ENCODE measurements around the gene ATCAY. TPM values are rescaled to one million over a fixed set of nuclear protein-coding genes. Genes with fewer than 3 reads are reported as not detected.

Gene ATCAY
- total RNA-seq, 1 donor from 2014 or later, result under 0.01 TPM

DNA sequence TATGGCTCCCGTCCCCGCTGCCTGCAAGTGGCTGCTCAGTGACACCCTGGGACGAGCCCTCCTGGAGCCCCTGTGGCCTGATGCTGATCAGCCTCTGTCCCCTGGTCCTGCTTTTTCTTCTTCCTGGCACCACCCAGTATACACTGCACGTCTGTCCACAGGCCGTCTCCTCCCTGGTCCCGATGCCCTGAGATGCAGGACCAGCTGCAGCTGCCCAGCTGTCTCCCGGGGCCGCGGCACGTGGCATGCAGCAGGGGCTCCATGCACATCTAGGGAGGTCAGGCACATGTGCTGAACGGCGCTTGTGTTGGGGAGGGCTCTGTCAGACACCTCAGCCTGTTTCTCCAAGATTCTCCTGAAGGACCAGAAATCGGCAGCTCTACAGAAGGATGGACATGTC lies 41.8 kb upstream of the ATCAY start:
- Histone ChIP-seq H3K9me3 (ENCODE audit: control insufficient read depth in 3 of 3, low read length in 3 of 3) (peaks cover 0 to 3% (median 0%) of the 10 kb centered on the region in 3 donors), H3K27me3 (ENCODE audit: control insufficient read depth in 3 of 3, insufficient read depth in 3 of 3, low read length in 3 of 3) (peaks cover 24 to 35% (median 27%) of the 10 kb centered on the region in 3 donors), H3K4me3 (ENCODE audit: low read length in 3 of 3) (no peak overlapping the region), H3K9ac (ENCODE audit: low read depth in 1 of 3, low read length in 3 of 3) (no peak overlapping the region), H3K4me1 (ENCODE audit: control insufficient read depth in 3 of 3, insufficient read depth in 3 of 3, low read length in 3 of 3) (no peaks in the 10 kb centered on the region), H3K36me3 (ENCODE audit: control insufficient read depth in 3 of 3, insufficient read depth in 3 of 3, low read length in 3 of 3) (no peaks in the 10 kb centered on the region), H3K27ac (ENCODE audit: low read depth, low read length) (no peak overlapping the region)

DNA sequence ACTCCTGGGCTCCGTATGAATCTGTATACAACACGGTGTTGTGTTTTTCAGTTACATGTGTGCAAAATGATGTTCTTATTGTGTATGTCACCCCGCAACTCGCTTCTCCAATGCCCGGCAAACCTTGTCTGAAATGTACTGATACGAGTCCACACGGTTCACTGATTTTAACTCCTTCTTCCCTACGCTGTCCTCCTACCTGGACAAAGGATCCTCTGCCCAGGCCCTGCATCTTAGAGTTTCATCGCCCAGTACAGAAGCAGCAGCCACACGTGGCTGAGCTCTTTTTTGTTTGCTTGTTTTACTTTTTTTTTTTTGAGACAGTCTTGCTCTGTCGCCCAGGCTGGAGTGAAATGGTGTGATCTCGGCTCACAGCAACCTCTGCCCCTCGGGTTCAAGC lies 40.5 kb upstream of the ATCAY start:
- H3K4me3 ChIP-seq (ENCODE audit: low read length in 3 of 3), result no peak overlapping the region
- peaks cover 16 to 24% (median 23%) of the 10 kb centered on the region in 3 donors for H3K27me3 ChIP-seq (ENCODE audit: control insufficient read depth in 3 of 3, insufficient read depth in 3 of 3, low read length in 3 of 3)
- peaks cover 0 to 3% (median 0%) of the 10 kb centered on the region in 3 donors for H3K9me3 ChIP-seq (ENCODE audit: control insufficient read depth in 3 of 3, low read length in 3 of 3)
- no peak overlapping the region for H3K27ac ChIP-seq (ENCODE audit: low read depth, low read length)
- H3K36me3 ChIP-seq (ENCODE audit: control insufficient read depth in 3 of 3, insufficient read depth in 3 of 3, low read length in 3 of 3), result no peaks in the 10 kb centered on the region
- H3K9ac ChIP-seq (ENCODE audit: low read depth in 1 of 3, low read length in 3 of 3), result no peak overlapping the region
- H3K4me1 ChIP-seq (ENCODE audit: control insufficient read depth in 3 of 3, insufficient read depth in 3 of 3, low read length in 3 of 3), result no peaks in the 10 kb centered on the region

DNA sequence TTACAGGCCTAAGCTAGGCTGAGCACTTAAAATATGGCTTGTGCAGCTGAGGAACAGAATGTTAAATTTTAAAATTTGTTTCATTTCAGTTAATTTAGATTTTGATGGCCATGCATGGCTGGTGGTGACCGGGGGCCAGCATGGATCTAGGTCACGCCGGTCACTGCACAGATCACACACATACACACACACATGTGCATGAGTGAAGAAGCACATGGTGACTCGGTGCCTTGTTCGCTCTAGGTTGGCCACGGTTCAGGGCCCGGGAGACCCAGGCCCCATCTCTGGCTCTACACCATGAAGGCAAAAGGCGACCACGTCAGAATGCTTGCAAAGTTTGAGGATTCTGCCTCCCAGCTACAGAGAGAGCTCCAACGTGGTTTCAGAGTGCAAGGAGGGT lies 39.7 kb upstream of the ATCAY start:
- peaks cover 17 to 24% (median 23%) of the 10 kb centered on the region in 3 donors for H3K27me3 ChIP-seq (ENCODE audit: control insufficient read depth in 3 of 3, insufficient read depth in 3 of 3, low read length in 3 of 3)
- H3K36me3 ChIP-seq (ENCODE audit: control insufficient read depth in 3 of 3, insufficient read depth in 3 of 3, low read length in 3 of 3), result no peaks in the 10 kb centered on the region
- no peaks in the 10 kb centered on the region for H3K4me1 ChIP-seq (ENCODE audit: control insufficient read depth in 3 of 3, insufficient read depth in 3 of 3, low read length in 3 of 3)
- H3K27ac ChIP-seq (ENCODE audit: low read depth, low read length), result no peak overlapping the region
- H3K9ac ChIP-seq (ENCODE audit: low read depth in 1 of 3, low read length in 3 of 3), result no peak overlapping the region
- peaks cover 0 to 3% (median 0%) of the 10 kb centered on the region in 3 donors for H3K9me3 ChIP-seq (ENCODE audit: control insufficient read depth in 3 of 3, low read length in 3 of 3)
- no peak overlapping the region for H3K4me3 ChIP-seq (ENCODE audit: low read length in 3 of 3)

DNA sequence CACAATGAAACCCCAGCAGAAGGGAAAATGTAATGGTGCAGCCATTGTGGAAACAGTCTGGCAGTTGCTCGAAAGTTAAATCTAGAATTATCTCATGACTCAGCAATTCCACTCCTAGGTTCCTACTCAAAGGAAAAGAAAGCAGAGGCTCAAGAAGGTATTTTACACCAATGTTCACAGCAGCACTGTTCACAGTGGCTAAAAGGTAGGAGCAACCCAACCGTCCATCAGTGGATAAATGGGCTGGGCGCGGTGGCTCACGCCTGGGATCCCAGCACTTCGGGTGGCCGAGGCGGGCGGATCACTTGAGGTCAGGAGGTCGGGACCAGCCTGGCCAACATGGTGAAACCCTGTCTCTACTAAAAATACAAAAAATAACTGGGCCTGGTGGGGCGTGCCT lies 37.5 kb upstream of the ATCAY start:
- H3K4me3 ChIP-seq (ENCODE audit: low read length in 3 of 3), result no peak overlapping the region
- peaks cover 0 to 3% (median 0%) of the 10 kb centered on the region in 3 donors for H3K9me3 ChIP-seq (ENCODE audit: control insufficient read depth in 3 of 3, low read length in 3 of 3)
- H3K27me3 ChIP-seq (ENCODE audit: control insufficient read depth in 3 of 3, insufficient read depth in 3 of 3, low read length in 3 of 3), result peaks cover 13 to 18% (median 15%) of the 10 kb centered on the region in 3 donors
- H3K36me3 ChIP-seq (ENCODE audit: control insufficient read depth in 3 of 3, insufficient read depth in 3 of 3, low read length in 3 of 3), result no peaks in the 10 kb centered on the region
- no peak overlapping the region for H3K9ac ChIP-seq (ENCODE audit: low read depth in 1 of 3, low read length in 3 of 3)
- no peaks in the 10 kb centered on the region for H3K4me1 ChIP-seq (ENCODE audit: control insufficient read depth in 3 of 3, insufficient read depth in 3 of 3, low read length in 3 of 3)
- no peak overlapping the region for H3K27ac ChIP-seq (ENCODE audit: low read depth, low read length)

DNA sequence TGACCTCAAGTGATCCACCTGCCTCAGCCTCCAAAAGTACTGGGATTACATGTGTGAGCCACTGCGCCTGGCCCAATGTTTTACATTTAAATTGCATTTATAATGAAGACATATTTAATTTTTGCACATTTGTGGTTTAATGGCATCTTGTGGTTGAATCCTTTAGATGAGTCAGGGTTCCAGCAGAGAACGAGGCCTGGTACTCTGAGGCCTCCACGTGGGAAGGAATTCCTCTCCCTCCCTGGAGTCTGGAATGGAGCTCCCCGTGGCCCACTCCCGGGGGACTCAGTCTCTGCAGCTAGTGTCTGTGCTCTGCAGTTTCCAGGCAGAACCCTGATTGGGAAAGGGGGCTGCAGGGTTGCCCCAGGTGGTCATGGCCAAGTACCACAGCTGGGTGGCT lies 35.9 kb upstream of the ATCAY start:
- Histone ChIP-seq H3K27me3 (ENCODE audit: control insufficient read depth in 3 of 3, insufficient read depth in 3 of 3, low read length in 3 of 3) (peaks cover under 1 to 20% (median 9%) of the 10 kb centered on the region in 3 donors), H3K9ac (ENCODE audit: low read depth in 1 of 3, low read length in 3 of 3) (no peak overlapping the region), H3K4me3 (ENCODE audit: low read length in 3 of 3) (no peak overlapping the region), H3K36me3 (ENCODE audit: control insufficient read depth in 3 of 3, insufficient read depth in 3 of 3, low read length in 3 of 3) (no peaks in the 10 kb centered on the region), H3K27ac (ENCODE audit: low read depth, low read length) (no peak overlapping the region), H3K9me3 (ENCODE audit: control insufficient read depth in 3 of 3, low read length in 3 of 3) (peaks cover 0 to 3% (median 0%) of the 10 kb centered on the region in 3 donors), H3K4me1 (ENCODE audit: control insufficient read depth in 3 of 3, insufficient read depth in 3 of 3, low read length in 3 of 3) (no peaks in the 10 kb centered on the region)

DNA sequence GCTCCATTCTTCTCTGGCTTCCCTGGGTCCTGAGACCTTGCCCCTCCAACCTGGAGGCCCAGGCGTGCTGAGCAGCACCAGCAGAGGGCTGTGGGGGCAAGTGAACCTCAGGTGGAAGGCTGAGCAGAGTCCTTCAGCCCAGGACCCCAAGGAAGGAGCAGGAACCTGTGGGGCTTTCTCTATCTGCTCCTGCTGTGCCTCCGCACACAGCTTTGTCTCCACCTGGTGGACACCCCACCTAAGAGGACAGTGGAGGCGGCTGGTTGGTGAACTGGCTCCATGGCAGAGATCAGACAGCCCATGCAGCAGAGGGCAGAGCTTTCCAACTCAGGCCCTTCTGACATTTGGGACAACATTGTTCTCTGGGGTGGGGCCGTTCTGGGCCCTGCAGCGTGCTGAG lies 31.4 kb upstream of the ATCAY start:
- H3K4me1 ChIP-seq (ENCODE audit: control insufficient read depth in 3 of 3, insufficient read depth in 3 of 3, low read length in 3 of 3), result no peaks in the 10 kb centered on the region
- H3K4me3 ChIP-seq (ENCODE audit: low read length in 3 of 3), result no peak overlapping the region
- H3K9me3 ChIP-seq (ENCODE audit: control insufficient read depth in 3 of 3, low read length in 3 of 3), result peaks cover 2 to 17% (median 7%) of the 10 kb centered on the region in 3 donors
- H3K9ac ChIP-seq (ENCODE audit: low read depth in 1 of 3, low read length in 3 of 3), result no peak overlapping the region
- H3K27me3 ChIP-seq (ENCODE audit: control insufficient read depth in 3 of 3, insufficient read depth in 3 of 3, low read length in 3 of 3), result peaks cover 0 to 21% (median 5%) of the 10 kb centered on the region in 3 donors
- H3K27ac ChIP-seq (ENCODE audit: low read depth, low read length), result no peak overlapping the region
- H3K36me3 ChIP-seq (ENCODE audit: control insufficient read depth in 3 of 3, insufficient read depth in 3 of 3, low read length in 3 of 3), result no peaks in the 10 kb centered on the region

DNA sequence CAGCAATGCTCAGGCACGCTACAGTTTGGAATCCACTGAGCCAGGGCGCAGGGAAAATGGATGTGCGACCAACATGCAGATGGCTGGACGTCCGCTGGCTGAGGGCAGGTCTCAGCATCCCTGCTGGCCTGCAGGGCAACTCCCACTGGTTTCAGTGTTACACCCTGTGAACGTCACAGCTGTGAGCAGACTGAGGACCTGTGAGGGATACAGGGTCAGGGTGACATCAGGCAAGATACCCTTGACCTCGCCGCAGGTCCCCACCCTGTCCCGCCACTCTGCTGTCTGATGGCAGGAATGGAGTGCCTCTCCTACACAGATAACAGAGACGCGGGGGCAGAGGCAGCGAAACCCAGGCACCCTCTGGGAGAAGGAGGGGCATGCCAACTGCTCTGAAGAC lies 30.7 kb upstream of the ATCAY start:
- Histone ChIP-seq H3K27me3 (ENCODE audit: control insufficient read depth in 3 of 3, insufficient read depth in 3 of 3, low read length in 3 of 3) (peaks cover 0 to 19% (median 5%) of the 10 kb centered on the region in 3 donors), H3K27ac (ENCODE audit: low read depth, low read length) (no peak overlapping the region), H3K36me3 (ENCODE audit: control insufficient read depth in 3 of 3, insufficient read depth in 3 of 3, low read length in 3 of 3) (no peaks in the 10 kb centered on the region), H3K9ac (ENCODE audit: low read depth in 1 of 3, low read length in 3 of 3) (no peak overlapping the region), H3K4me3 (ENCODE audit: low read length in 3 of 3) (no peak overlapping the region), H3K9me3 (ENCODE audit: control insufficient read depth in 3 of 3, low read length in 3 of 3) (peaks cover 2 to 17% (median 7%) of the 10 kb centered on the region in 3 donors), H3K4me1 (ENCODE audit: control insufficient read depth in 3 of 3, insufficient read depth in 3 of 3, low read length in 3 of 3) (no peaks in the 10 kb centered on the region)

DNA sequence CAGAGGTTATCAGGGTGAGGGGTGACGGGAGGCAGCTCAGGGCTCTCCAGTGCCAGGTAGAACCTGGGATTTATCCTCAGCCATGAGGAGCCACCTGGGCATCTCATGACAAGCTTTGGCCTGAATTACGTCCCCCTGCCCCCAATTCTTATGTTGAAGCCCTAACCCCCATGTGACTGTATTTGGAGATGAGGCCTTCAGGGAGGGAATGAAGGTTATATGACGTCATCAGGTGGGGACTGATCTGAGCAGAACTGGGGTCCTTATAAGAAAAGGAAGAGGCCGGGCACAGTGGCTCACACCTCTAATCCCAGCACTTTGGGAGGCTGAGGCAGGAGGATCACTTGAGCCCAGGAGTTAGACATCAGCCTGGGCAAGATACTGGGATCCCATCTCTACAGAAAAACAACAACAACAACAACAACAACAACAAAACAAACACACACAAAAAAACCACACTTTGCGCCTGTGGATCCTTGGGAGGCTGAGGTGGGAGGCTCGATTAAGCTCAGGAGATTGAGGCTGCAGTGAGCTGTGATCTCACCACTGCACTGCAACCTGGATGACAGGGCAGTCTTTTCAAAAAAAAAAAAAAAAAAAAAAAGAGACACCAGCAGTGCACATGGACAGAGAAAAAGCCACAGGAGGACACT lies 30.0 kb upstream of the ATCAY start:
- H3K4me1 ChIP-seq (ENCODE audit: control insufficient read depth in 3 of 3, insufficient read depth in 3 of 3, low read length in 3 of 3), result no peaks in the 10 kb centered on the region
- H3K27ac ChIP-seq (ENCODE audit: low read depth, low read length), result no peak overlapping the region
- H3K9ac ChIP-seq (ENCODE audit: low read depth in 1 of 3, low read length in 3 of 3), result no peak overlapping the region
- no peaks in the 10 kb centered on the region for H3K36me3 ChIP-seq (ENCODE audit: control insufficient read depth in 3 of 3, insufficient read depth in 3 of 3, low read length in 3 of 3)
- H3K9me3 ChIP-seq (ENCODE audit: control insufficient read depth in 3 of 3, low read length in 3 of 3), result peaks cover 2 to 17% (median 7%) of the 10 kb centered on the region in 3 donors
- no peak overlapping the region for H3K4me3 ChIP-seq (ENCODE audit: low read length in 3 of 3)
- peaks cover 0 to 17% (median 5%) of the 10 kb centered on the region in 3 donors for H3K27me3 ChIP-seq (ENCODE audit: control insufficient read depth in 3 of 3, insufficient read depth in 3 of 3, low read length in 3 of 3)

DNA sequence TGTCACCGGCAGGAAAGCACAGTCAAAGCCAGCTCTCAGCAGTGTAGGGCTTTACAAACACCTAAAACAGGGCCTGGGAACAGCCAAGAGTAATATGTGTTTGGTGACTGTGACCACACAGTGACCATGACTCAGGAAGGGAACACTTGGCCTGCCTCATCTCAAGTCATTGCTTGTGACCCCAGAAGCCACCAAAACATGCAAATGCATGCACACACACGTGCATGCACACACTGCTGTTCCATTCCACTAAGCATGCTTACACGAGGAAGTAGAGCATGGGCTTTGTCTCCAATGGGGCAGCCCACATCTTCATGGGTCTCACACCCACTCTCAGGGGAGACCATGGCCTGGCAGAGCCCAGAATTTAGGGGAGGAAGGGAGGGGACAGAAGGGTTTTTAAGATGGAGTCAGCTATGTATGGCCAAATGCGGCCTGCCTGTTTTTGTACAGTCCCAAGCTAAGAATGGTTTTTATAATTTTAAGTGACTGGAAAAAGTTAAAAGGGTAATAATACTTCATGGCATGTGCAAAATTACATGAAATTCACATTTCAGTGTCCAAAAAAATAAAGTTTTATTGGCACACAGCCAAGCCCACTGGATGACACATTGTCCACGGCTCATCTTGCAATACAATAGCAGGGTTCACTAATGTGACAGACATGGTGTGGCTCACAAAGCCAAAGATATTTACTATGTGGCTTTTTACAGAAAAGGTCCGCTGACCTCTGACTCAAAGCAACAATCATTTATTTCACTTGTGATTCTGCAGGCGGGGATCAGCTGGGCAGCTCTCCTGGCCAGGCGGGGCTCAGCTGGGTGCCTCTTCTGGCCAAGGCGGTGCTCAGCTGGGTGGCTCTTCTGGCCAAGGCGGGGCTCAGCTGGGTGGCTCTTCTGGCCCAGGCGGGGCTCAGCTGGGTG lies 29.0 kb upstream of the ATCAY start:
- H3K4me1 ChIP-seq (ENCODE audit: control insufficient read depth in 3 of 3, insufficient read depth in 3 of 3, low read length in 3 of 3), result no peaks in the 10 kb centered on the region
- H3K4me3 ChIP-seq (ENCODE audit: low read length in 3 of 3), result no peak overlapping the region
- H3K9me3 ChIP-seq (ENCODE audit: control insufficient read depth in 3 of 3, low read length in 3 of 3), result peaks cover 2 to 17% (median 7%) of the 10 kb centered on the region in 3 donors
- H3K36me3 ChIP-seq (ENCODE audit: control insufficient read depth in 3 of 3, insufficient read depth in 3 of 3, low read length in 3 of 3), result no peaks in the 10 kb centered on the region
- no peak overlapping the region for H3K9ac ChIP-seq (ENCODE audit: low read depth in 1 of 3, low read length in 3 of 3)
- no peak overlapping the region for H3K27ac ChIP-seq (ENCODE audit: low read depth, low read length)
- H3K27me3 ChIP-seq (ENCODE audit: control insufficient read depth in 3 of 3, insufficient read depth in 3 of 3, low read length in 3 of 3), result peaks cover 0 to 17% (median 5%) of the 10 kb centered on the region in 3 donors

DNA sequence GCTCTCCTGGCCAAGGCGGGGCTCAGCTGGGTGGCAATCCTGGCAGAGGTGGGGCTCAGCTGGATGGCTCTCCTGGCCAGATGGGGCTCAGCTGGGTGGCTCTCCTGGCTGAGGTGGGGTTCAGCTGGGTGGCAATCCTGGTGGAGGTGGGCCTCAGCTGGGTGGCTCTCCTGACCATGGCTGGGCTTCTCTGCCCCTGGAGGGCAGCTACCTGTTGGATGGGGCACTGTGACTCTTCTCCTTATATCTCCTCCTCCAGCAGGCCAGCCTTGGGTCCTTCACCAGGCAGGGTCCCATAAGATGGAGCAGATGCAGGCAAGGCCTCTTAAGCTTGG lies 28.3 kb upstream of the ATCAY start:
- Histone ChIP-seq H3K9me3 (ENCODE audit: control insufficient read depth in 3 of 3, low read length in 3 of 3) (peaks cover 2 to 15% (median 7%) of the 10 kb centered on the region in 3 donors), H3K27me3 (ENCODE audit: control insufficient read depth in 3 of 3, insufficient read depth in 3 of 3, low read length in 3 of 3) (peaks cover 0 to 17% (median 5%) of the 10 kb centered on the region in 3 donors), H3K27ac (ENCODE audit: low read depth, low read length) (no peak overlapping the region), H3K9ac (ENCODE audit: low read depth in 1 of 3, low read length in 3 of 3) (no peak overlapping the region), H3K4me1 (ENCODE audit: control insufficient read depth in 3 of 3, insufficient read depth in 3 of 3, low read length in 3 of 3) (no peaks in the 10 kb centered on the region), H3K4me3 (ENCODE audit: low read length in 3 of 3) (no peak overlapping the region), H3K36me3 (ENCODE audit: control insufficient read depth in 3 of 3, insufficient read depth in 3 of 3, low read length in 3 of 3) (no peaks in the 10 kb centered on the region)

Measured in skeletal muscle tissue (tissue), 4 donors.